NCI-H446 treated with DMSO at 0.1 percent for 48 hours (cell line): Measurements from ENCODE around the gene S100A2.
"Not testable (repeated sequence)": the region's sequence is repeated elsewhere in the genome, so short reads cannot be mapped to it uniquely, and the experiment has no call there.

Source experiments
- DNase-seq: peaks from one replicate; lab custom pipeline; 2025; lab: John Stamatoyannopoulos, UW

S100A2 gene

DNA sequence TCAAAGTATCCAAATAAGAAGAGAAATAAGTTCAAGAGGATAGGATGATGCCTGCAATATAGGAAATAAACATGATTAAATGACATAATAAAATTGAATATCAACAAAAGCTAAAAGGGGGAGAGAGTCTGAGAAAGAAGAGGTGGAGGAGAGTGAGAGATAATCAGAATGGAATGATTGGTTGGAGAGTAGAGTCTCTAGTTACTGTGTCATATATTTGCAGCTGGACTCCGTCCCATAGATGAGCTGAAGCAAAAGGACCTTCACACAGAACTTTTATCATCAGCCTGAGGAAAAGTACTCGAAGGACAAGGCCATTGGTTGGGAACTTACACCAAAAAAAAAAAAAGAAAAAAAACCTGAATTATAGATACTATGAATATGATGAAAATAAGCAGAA is 22.8 kb upstream of the S100A2 start:
- no peak for DNase-seq

DNA sequence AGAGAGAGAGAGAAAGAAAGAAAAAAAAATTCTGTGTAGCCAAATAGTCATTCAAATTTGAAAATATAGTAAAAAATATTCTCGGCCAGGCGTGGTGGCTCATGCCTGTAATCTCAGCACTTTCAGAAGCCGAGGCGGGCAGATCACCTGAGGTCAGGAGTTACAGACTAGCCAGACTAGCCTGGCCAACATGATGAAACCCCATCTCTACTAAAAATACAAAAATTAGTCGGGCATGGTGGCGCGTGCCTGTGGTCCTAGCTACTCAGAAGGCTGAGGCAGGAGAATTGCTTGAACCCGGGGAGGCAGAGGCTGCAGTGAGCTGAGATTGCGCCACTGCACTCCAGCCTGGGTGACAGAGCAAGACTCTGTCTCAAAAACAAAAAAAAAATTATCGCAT is 22.4 kb upstream of the S100A2 start:
- DNase-seq, result not testable (repeated sequence)

DNA sequence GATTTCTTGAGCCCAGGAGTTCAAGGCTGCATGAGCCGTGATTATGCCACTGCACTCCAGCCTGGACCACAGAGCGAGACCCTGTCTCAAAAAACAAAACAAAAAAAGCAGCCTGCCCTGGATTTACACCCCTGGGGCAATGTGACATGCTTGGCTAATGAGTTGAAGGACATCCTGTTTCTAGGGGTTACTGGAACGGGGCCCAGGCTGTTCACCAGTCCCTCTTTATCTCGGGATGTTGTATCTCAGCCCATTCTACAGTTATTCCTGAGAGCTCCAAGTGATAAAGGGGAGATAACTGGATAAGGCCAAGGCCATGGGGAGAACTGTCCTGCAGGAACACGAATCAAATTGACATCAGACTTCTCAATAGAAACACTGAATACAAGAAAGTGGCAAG is 21.7 kb upstream of the S100A2 start:
- DNase-seq, result no peak

DNA sequence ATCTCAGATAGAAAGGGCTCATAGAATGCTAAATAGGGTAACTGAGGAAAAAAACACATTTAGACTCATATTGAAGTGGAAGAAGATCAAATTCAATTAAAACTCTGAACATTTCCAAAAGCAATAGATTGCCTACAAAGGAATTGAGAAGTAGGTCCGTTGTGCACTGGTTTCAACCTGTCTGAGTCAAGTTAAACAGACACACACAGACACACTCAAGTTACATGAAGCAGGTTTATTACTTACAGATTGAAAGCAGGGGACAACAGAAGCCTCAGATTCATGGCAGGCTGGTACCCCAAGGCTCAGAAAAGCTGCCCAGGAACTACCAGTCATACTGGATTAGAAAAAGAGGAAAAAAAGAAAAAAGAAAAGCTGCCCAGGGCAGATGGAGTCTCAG is 20.7 kb upstream of the S100A2 start:
- no peak for DNase-seq

DNA sequence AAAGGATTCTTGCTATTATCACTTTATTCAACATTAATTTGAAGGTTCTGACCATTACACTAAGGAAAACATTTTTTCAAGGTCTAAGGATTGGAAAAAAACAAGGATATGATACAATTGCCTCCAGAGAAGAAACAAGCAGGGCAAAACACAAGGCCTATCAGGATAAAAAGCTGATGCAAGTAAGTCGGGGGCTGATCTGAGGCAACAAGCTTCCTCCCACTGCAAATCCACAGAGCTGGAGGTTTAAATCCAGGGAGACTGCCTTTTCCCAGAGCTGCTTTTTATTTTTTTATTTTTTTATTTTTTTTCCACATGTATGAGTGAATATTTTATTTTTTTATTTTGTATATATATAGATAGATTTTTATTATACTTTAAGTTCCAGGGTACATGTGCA is 19.4 kb upstream of the S100A2 start:
- no peak for DNase-seq

DNA sequence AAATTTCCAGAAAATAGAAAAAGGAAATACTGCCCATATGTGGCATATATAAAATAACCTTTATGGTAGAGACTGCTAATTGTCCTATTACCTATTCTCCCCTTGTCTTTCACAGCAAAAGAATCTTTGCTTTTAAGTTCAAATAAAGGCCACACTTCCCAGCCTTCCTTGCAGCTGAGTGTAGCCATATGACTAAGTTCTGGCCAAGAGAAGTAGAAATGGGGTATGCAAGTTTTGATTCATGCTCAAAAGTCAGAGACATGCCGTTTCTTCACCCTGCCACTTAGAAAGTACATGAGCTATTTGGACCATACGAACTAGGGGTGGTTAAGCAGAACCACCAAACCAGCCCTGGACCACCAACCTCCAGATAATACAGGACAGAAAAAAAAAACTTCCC is 18.3 kb upstream of the S100A2 start:
- no peak for DNase-seq

DNA sequence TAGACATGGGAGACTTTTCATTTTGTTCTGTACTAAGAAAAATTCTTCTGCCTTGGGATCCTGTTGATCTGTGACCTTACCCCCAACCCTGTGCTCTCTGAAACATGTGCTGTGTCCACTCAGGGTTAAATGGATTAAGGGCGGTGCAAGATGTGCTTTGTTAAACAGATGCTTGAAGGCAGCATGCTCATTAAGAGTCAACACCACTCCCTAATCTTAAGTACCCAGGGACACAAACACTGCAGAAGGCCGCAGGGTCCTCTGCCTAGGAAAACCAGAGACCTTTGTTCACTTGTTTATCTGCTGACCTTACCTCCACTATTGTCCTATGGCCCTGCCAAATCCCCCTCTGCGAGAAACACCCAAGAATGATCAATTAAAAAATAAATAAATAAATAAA is 17.9 kb upstream of the S100A2 start:
- DNase-seq, result not testable (repeated sequence)

DNA sequence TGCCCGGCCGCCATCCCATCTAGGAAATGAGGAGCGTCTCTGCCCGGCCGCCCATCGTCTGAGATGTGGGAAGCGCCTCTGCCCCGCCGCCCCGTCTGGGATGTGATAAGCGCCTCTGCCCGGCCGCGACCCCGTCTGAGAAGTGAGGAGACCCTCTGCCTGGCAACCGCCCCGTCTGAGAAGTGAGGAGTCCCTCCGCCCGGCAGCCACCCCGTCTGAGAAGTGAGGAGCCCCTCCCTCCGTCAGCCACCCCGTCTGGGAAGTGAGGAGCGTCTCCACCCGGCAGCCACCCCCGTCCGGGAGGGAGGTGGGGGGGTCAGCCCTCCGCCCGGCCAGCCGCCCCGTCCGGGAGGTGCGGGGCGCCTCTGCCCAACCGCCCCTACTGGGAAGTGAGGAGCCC is 17.2 kb upstream of the S100A2 start:
- not testable (repeated sequence) for DNase-seq

DNA sequence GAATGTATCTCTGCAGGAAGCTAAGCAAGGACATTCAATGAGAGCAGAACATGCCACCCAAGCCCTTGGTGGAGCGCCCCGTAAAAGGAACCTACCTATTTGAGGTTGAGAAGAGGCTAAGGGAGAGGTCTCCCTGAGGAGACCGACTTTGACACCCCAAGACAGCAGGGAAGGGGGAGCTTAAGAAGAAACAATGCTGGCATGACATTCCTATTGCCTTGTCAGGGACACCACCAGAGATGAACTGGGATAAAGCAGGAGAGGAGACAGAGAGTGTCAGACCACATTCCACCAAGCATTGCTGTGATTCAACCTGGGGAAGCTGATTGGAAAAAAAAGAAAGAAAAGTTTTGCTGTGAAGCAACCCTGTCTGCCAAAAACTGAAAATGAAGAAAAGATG is 13.3 kb upstream of the S100A2 start:
- DNase-seq, result no peak

DNA sequence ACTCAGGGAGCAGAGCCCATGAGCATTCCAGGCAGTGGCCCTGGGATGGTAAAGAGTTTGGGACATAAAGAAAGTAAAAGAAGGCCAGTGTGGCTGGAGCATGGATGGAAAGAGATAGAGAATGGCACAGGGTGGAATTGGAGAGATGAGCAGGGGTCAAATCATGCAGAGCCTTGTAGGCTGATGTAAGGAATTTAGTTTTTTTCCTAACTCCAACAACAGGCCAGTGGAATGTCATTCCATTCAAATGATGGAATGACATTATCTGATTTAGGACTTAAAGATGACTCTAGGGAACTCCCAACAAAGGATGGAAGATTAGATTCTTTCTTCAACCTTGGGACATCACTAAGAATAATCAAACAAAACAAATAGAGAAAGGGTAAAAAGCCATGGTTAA is 12.8 kb upstream of the S100A2 start:
- DNase-seq, result no peak

DNA sequence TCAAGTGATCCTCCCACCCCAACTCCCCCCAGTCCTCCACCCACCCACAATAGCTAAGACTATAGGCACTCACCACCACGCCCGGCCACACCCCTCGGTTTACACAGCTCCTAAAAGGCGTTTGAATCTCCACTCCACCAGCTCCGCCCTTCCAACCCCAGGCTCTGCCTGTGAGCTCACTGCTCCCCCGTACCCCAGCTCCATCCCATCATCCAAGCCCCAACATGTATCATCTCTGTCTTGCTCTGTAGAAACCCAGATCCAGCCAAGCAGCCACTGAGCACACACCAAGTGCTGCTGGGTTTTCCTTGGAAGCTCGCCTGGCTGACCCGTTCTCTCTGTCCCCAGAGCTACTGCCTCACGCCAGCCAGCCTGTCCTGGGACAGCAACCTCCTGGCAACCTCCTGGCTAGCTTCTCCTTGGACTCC is 12.0 kb upstream of the S100A2 start:
- no peak for DNase-seq

DNA sequence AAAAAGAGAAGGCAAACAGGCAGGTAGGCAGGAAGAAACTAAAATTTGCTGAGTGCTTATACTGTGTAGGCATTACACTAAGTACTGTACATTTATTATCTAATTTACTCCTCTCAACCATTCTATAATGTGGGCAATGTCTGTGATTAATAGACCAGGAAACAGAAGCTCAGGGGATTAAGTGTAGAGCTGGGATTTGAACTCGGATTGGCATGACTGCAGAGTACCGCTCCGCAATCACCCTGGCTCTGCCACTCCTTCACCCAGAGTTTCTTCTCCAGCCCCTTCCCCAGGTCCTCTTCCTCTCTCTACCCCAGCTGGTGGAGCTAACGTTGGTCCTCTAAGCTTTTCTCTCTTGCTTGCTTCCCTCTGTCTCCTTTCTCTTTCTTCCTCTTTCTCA is 11.5 kb upstream of the S100A2 start:
- no peak for DNase-seq

DNA sequence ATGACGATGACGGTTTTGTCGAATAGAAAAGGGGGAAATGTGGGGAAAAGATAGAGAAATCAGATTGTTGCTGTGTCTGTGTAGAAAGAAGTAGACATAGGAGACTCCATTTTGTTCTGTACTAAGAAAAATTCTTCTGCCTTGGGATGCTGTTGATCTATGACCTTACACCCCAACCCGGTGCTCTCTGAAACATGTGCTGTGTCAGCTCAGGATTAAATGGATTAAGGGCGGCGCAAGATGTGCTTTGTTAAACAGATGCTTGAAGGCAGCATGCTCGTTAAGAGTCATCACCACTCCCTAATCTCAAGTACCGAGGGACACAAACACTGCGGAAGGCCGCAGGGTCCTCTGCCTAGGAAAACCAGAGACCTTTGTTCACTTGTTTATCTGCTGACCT is 9.9 kb upstream of the S100A2 start:
- DNase-seq, result not testable (repeated sequence)

DNA sequence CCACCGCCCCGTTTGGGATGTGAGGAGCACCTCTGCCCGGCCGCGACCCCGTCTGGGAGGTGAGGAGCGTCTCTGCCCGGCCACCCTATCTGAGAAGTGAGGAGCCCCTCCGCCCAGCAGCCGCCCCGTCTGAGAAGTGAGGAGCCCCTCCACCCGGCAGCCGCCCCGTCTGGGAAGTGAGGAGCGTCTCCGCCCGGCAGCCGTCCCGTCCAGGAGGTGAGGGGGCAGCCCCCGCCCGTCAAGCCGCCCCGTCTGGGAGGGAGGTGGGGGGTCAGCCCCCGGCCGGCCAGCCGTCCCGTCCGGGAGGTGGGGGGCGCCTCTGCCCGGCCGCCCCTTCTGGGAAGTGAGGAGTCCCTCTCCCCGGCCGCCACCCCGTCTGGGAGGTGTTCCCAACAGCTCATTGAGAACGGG is 9.4 kb upstream of the S100A2 start:
- not testable (repeated sequence) for DNase-seq

DNA sequence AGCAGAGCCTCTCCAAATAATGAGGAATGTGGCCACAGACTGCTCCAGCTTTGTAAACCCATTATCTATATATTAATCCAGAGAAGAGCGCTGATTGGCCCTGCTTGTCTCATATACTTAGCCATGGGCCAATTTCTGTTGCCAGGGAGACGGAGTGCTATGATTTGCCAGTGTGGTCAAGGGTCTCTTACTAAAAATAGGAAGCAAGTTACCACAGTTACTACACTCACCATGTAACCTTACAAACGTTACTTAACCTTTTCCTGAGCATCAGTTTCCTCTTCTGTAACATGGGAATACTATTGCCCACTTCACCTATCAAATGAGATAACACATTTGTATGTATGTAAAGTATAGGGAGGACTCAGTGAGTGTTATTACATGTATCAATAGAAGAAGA is 7.7 kb upstream of the S100A2 start:
- no peak for DNase-seq

DNA sequence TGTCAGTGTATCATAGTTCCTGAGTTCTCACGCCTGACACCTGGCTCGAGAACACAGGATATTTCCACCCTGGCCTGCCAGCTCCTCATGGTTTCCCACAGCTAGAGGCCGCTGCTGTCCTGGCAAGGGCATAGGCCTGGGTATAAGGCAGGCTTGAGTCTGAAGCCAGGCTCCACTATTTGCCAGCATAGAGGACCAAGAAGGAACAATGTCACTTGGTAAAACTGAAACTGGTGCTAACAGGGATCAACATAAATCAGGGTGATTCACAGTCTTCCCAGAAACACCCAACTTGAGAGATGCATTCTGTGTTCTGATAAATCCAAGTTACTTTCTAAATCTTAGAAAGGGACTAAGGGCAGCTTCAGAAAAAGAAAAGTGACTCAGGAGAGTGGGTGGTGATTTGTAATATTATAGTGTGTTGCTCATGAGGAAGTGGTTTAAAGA is 6.9 kb upstream of the S100A2 start:
- peak; percentile 47 for DNase-seq

DNA sequence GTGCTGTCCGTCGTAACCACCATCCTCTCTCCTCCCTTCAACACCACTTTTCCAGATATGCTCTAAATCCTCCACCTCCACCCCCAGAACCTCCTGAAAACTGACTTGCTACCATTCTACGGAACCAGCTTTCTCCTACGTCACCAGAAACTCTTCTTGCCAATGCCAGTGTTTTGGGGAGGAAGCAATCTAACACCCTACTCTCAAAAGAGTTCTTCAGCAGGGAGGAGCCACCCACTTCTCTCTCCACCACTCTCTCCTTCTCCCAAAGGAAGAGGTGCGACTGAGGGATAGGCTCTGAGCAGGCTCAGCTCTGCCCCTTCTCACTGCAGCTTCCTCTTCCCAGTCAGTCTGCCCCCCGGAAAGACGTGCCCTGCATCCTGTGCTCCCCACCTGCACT is 6.1 kb upstream of the S100A2 start:
- DNase-seq, result no peak

DNA sequence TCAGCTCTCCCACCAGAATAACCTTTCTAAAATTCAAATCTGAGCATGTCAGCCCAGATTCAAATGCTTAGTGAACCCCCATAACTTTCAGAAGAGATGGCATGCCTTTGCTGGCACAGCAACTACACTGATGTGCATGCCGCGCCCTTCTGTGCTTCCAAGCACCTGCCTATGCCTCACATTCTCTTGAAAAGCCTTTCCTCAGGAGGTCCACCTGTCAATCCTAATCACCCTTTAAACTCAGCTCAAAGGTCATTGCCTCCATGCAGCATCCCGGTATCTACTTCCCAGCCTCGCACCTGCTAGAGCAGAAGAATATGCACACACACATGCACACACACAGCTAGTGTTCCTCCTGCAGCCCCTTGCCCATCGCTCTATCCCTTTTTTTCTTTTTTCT is 5.2 kb upstream of the S100A2 start:
- DNase-seq, result no peak

DNA sequence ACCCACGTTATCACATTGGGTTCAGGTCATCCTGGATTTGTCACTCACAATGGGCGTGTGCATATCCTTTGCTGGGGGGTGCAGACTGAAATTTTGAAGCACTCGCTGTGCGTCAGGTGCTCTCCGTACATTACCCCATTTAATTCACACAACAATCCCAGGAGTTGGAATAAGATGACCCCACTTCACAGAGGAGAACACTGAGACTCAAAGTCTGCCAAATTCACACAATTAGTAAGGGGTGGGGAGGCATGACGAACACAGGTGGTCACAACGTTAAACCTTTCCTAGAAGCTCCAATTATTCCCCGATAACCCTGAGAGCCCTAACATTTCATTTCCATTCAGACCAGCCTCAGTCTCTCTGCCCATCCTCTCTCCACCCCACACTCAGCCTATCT is 3.8 kb upstream of the S100A2 start:
- no peak for DNase-seq

DNA sequence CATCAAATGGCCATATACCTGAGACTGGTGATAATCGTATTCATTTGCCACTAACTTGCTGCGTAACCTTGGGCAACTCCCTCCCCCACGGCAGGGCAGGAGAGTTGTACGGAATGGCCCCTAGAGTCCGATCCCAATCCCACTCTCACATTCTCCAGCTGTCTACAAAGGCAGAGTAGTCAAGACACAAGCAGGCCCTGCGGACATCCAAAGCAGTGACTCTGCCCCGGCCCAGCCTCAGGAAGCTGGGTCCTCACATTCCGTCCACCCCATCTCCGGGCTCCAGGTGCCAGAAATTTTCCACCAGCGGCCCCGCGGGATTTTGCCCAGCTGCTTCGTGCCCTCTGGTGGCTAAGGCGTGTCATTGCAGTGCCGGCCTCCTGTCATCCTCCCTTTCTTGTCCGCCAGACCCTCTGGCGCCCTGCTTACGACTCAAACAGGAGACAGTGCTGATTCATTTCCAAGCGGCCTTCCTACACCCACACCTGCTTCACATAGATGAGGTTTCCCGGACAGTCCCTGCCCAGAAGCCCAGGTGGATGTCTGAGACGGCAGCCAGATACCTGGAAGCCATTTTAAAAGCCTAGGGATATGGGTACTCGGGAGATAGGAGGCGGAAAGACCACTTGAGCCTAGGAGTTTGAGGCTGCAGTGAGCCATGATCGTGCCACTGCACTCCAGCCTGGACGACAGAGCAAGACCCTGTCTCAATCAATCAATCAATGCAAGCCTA is 2.9 kb upstream of the S100A2 start:
- peak; percentile 83 for DNase-seq

DNA sequence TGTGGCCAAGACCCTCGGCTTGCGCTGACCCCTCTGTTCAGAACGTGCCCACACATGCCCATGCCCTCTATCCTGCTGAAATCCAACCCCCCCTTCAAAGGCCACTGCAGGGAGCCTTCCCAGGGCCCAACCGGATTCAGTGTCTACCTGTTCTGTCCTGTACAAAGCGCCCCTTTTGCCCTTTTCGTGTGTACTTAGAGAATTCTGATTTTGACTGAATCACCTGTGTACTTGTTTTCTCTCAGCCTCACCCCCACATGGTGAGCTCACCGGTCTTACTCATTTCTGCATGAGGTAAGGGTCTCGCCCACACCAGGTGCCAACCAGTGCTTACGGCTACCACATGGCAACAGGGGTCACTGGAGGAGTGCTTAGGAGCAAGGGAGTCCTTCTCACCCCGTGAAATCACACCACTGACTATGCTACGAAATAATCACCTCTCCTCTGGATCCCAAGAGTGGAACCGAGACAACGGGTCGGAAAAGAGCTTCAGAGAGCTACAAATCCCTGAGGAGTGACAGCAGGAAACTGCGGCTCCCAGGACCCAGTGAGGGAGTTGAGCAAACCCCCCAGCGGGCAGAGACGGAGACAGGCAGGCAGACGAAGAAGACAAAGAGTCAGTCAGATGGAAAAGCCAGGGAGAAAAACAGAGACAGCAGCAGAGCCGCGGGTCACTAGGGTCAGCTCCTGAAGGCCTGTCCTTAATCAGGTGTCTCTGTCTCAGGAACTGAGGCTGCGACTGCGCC is 2.1 kb upstream of the S100A2 start:
- peak; percentile 36 for DNase-seq

DNA sequence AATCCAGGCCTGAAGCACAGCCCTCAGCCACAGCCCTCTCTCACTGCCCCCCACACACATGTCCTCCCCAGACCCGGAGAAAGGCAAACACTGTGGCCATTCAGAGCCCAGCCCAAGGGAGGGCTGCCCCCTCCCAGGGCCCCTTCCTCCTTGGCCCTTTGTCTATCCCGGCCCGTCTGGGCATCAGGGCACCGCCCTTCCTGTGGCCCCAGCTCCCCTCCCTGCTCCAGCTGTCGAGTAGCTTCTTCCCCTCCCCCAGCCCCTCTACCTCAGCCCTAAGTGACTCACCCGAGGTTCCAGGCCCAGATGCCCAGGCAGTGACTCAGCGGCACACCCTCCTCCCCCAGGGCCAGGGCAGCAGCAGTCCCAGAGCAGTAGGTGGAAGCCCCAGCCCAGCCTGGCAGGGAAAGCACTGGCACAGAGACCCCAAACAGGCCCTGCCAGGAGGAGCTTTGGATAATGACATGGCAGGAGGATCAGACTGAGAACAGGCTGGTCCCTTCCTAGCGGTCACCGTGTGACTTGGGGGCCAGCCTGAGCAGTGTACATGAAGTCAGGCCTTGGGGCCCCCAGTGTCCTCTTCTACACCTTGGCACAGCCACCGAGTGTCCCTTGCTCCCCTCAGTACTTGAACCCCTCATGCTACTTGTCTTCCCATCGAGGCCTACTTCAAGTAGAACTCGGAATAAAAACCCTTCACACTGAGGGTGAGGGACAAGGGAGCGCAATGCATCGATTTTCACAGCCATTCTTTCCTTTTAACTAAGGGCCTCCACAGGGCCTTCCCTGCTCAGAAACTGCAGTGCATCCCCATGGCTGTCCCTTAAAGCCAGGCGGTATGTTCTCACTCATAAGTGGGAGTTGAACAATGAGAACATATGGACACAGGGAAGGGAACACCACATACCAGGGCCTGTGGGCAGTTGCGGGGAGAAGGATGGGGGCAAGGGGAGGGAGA is 1.0 kb upstream of the S100A2 start:
- DNase-seq, result peak; percentile 99
